K562 (cell line): ENCODE results near the gene CFAP141. TPM values are rescaled to one million over a fixed set of nuclear protein-coding genes. Genes with fewer than 3 reads are reported as not detected.

Experiments used
- BACH1 ChIP-seq: fragments of 200-800 bp; sonication (Bioruptor generic); IDR thresholded peaks from 2 replicates; pipeline ENCODE4 v1.6.1; 2016; ENCODE audit warnings: missing genetic modification characterization, missing compliant biosample characterization
- CHD1 ChIP-seq: fragments of 200-600 bp; sonication (generic); IDR thresholded peaks from one replicate; pipeline ENCODE4 v1.6.1; 2012; ENCODE audit warnings: mild to moderate bottlenecking, moderate library complexity, low read length, inconsistent platforms
- DPF2 ChIP-seq: fragments of 450-650 bp; IDR thresholded peaks from 2 replicates; pipeline ENCODE4 v1.6.1; 2016
- ETV1 ChIP-seq: fragments of 450-650 bp; conservative IDR thresholded peaks from 2 replicates; pipeline ENCODE4 v1.6.1; 2016; ENCODE audit warnings: missing genetic modification characterization, control low read depth, low read depth, missing compliant biosample characterization
- FOXK1 ChIP-seq: sonication (generic); formaldehyde crosslinking; IDR thresholded peaks from 2 replicates; pipeline ENCODE4 v1.8.0; 2022; ENCODE audit warnings: missing genetic modification reagents, mild to moderate bottlenecking, borderline replicate concordance
- GATAD2B ChIP-seq: fragments of 450-650 bp; IDR thresholded peaks from 2 replicates; pipeline ENCODE4 v1.6.1; 2017; ENCODE audit warnings: mild to moderate bottlenecking, borderline replicate concordance
- KDM5B ChIP-seq: fragments of 200-600 bp; sonication (generic); IDR thresholded peaks from 2 replicates; pipeline ENCODE4 v1.6.1; 2012; ENCODE audit warnings: low read depth, mild to moderate bottlenecking, moderate library complexity, low read length, control low read depth, inconsistent platforms; ENCODE audit not compliant: insufficient replicate concordance
- MEF2A ChIP-seq: IDR thresholded peaks from 2 replicates; pipeline ENCODE4 v1.6.1; 2011; ENCODE audit warnings: low read depth, mild to moderate bottlenecking, low read length, moderate library complexity; ENCODE audit not compliant: control insufficient read depth
- POLR2AphosphoS5 ChIP-seq: IDR thresholded peaks from 2 replicates; pipeline ENCODE4 v1.6.1; 2011; ENCODE audit warnings: mild to moderate bottlenecking, low read depth, low read length, moderate library complexity; ENCODE audit not compliant: control insufficient read depth, insufficient read depth
- PRMT5 ChIP-seq: sonication (generic); formaldehyde crosslinking; IDR thresholded peaks from 2 replicates; pipeline ENCODE4 v1.5.0; 2020; ENCODE audit warnings: missing genetic modification reagents
- RAD51 ChIP-seq: fragments of 450-650 bp; IDR thresholded peaks from 2 replicates; pipeline ENCODE4 v1.7.1; 2016; ENCODE audit warnings: low read depth, mild to moderate bottlenecking, borderline replicate concordance
- RFX5 ChIP-seq: IDR thresholded peaks from 2 replicates; pipeline ENCODE4 v1.6.1; 2011; ENCODE audit warnings: low read depth, mild to moderate bottlenecking, improper control_type of control experiment, low read length
- TFE3 ChIP-seq: fragments of 450-650 bp; formaldehyde crosslinking; IDR thresholded peaks from 2 replicates; pipeline ENCODE4 v1.4.0; 2020; ENCODE audit warnings: mild to moderate bottlenecking, mixed read lengths
- TRIM24 ChIP-seq, 2 experiments: fragments of 450-650 bp; IDR thresholded peaks; 2 replicates each; pipeline ENCODE4 v1.6.1; 2016
- ZEB2 ChIP-seq: fragments of 450-650 bp; IDR thresholded peaks from 2 replicates; pipeline ENCODE4 v1.6.1; 2016
- ZNF445 ChIP-seq: fragments of 250-450 bp; sonication (Bioruptor Pico); IDR thresholded peaks from 2 replicates; pipeline ENCODE4 v1.4.0; 2020; ENCODE audit warnings: low read depth, mild to moderate bottlenecking, moderate library complexity
- ZNF830 ChIP-seq: fragments of 250-450 bp; sonication (Bioruptor Pico); IDR thresholded peaks from 2 replicates; pipeline ENCODE4 v1.5.0; 2021; ENCODE audit warnings: mild to moderate bottlenecking
- ZZZ3 ChIP-seq: fragments of 450-650 bp; IDR thresholded peaks from 2 replicates; pipeline ENCODE4 v1.6.1; 2016; ENCODE audit warnings: antibody characterized with exemption, mild to moderate bottlenecking, moderate library complexity
- polyA plus RNA-seq, 8 experiments: library from polyadenylated mRNA; depleted of rRNA in 4 of 8; stranded (reverse) in 5 of 8; unstranded in 3 of 8; fragments of >200 nt; fragmentation: Nextera tagmentation in 2 of 8; fragmentation: Illumina TruSeq in 1 of 8; extraction: Ambion mirVana in 2 of 8; extraction: Trizol in 1 of 8; gene quantifications; 2 replicates each; pipeline versions ENCODE4 v1.2.1 to v1.2.3, GENCODE V29; 2011 to 2014; ENCODE audit warnings: inconsistent platforms in 1 of 8, missing spikeins in 1 of 8
- total RNA-seq, 7 experiments: library from RNA; depleted of rRNA in 6 of 7; stranded (reverse); fragments of >200 nt in 6 of 7; fragmentation: Illumina TruSeq in 2 of 7; extraction: Trizol in 2 of 7; gene quantifications; 2 replicates each; pipeline versions ENCODE4 v1.2.1 to v1.2.3, GENCODE V29; 2011 to 2021; ENCODE audit warnings: low replicate concordance in 1 of 7
- TF ChIP-seq, protein P1 (sequence below), 3 experiments: fragments of 200-800 bp in 1 of 3; fragments of 250-450 bp in 1 of 3; fragments of 450-650 bp in 1 of 3; sonication (Bioruptor Pico) in 1 of 3; sonication (Bioruptor generic) in 1 of 3; formaldehyde crosslinking in 1 of 3; IDR thresholded peaks; 2 replicates each; pipeline versions ENCODE4 v1.6.1 to v1.8.0; 2016 to 2022; ENCODE audit warnings: mild to moderate bottlenecking in 2 of 3, missing genetic modification characterization in 2 of 3, missing compliant biosample characterization in 1 of 3, moderate library complexity in 1 of 3
- TF ChIP-seq, protein P2 (sequence below): fragments of 450-650 bp; IDR thresholded peaks from 2 replicates; pipeline ENCODE4 v1.6.1; 2018; ENCODE audit warnings: mild to moderate bottlenecking, low read depth; ENCODE audit not compliant: partially characterized antibody

The CFAP141 gene
- total and polyA plus RNA-seq, 9 of the 15 experiments (the other 6 are each of a cell fraction or from before 2014, with no cell fraction given): not detected

DNA sequence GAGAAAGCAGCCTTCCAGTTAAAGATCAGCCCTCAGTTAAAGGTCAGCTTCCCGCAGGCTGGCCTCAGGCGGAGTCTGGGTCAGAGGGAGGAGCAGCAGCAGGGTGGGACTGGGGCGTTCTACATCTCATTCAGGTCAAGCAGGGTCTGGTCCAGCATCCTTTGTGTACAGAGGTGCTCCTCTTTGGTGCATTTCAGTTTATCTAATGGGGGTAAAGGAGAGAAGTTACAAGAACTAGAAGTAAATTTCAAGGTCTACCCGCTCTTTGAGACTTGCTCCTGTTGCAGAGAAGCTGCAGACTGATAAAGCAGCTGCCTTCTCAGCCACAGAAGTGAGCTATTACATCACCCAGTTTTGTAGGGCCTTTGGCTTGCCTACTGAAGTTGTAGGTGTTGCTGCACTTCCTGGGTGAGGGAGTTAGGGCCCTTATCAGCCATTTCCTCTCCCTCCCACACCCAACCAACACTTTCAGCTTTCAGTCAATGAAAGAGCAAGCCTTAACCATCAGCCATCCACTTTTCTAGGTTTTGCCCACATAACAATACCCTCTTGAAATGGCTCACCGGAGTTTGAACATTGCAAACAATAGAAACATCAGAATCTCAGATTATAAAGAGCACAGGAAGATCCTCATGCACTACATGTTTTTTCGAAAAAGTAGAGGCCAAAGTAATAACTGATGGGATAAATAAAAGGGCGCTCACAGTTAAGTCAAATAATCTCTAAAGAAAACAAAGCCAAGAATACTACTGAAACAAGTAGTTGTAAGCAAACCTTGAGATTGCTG lies 48.4 kb downstream of the CFAP141 start (continued):
- TF ChIP-seq CHD1 (peak; percentile 6), DPF2 (peak; percentile 96), RFX5 (no peak), MEF2A (peak; percentile 54; the same call in 1 of the 2 replicates), BACH1 (tag) (0 out of 2 replicates have a peak, but pooled peaks have one; percentile 65), FOXK1 (no peak), PRMT5 (CRISPR knock-in tag) (no peak), TFE3 (CRISPR knock-in tag) (no peak), ETV1 (tag) (peak; percentile 99), ZNF445 (CRISPR knock-in tag) (no peak), TRIM24 (IDR thresholded peaks at IDR 0.05) (peak; percentile 82 to 91), ZZZ3 (no peak), KDM5B (no peak), GATAD2B (peak; percentile 77), ZEB2 (peak; percentile 91), ZNF830 (no peak), POLR2AphosphoS5 (peak; percentile 81), RAD51 (peak; percentile 7; the same call in 1 of the 2 replicates)
- TF ChIP-seq, protein P1, sequence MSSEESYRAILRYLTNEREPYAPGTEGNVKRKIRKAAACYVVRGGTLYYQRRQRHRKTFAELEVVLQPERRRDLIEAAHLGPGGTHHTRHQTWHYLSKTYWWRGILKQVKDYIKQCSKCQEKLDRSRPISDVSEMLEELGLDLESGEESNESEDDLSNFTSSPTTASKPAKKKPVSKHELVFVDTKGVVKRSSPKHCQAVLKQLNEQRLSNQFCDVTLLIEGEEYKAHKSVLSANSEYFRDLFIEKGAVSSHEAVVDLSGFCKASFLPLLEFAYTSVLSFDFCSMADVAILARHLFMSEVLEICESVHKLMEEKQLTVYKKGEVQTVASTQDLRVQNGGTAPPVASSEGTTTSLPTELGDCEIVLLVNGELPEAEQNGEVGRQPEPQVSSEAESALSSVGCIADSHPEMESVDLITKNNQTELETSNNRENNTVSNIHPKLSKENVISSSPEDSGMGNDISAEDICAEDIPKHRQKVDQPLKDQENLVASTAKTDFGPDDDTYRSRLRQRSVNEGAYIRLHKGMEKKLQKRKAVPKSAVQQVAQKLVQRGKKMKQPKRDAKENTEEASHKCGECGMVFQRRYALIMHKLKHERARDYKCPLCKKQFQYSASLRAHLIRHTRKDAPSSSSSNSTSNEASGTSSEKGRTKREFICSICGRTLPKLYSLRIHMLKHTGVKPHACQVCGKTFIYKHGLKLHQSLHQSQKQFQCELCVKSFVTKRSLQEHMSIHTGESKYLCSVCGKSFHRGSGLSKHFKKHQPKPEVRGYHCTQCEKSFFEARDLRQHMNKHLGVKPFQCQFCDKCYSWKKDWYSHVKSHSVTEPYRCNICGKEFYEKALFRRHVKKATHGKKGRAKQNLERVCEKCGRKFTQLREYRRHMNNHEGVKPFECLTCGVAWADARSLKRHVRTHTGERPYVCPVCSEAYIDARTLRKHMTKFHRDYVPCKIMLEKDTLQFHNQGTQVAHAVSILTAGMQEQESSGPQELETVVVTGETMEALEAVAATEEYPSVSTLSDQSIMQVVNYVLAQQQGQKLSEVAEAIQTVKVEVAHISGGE (CRISPR knock-in tag; IDR thresholded peaks at IDR 0.05): peak in 1 of 3 experiments; percentile 68; a peak in 1 of 6 replicates
- TF ChIP-seq, protein P2, sequence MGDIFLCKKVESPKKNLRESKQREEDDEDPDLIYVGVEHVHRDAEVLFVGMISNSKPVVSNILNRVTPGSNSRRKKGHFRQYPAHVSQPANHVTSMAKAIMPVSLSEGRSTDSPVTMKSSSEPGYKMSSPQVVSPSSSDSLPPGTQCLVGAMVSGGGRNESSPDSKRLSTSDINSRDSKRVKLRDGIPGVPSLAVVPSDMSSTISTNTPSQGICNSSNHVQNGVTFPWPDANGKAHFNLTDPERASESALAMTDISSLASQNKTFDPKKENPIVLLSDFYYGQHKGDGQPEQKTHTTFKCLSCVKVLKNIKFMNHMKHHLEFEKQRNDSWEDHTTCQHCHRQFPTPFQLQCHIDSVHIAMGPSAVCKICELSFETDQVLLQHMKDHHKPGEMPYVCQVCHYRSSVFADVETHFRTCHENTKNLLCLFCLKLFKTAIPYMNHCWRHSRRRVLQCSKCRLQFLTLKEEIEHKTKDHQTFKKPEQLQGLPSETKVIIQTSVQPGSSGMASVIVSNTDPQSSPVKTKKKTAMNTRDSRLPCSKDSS: no peak
